ENCODE data around the gene DCP2.

GRCh38 chr5:113056988-113057387, 80.4 kb downstream of the DCP2 start:
- TF ChIP-seq POLR2A (IDR thresholded peaks at IDR 0.05) (no peak), CTCF (IDR thresholded peaks at IDR 0.05) (no peak)

Data from breast epithelium (tissue), 3 donors.